Ishikawa (cell line): Measurements from ENCODE around the gene ZMAT3.

Experiments used
- CEBPB ChIP-seq: IDR thresholded peaks from 2 replicates; pipeline ENCODE4 v1.6.1; 2012
- CREB1 ChIP-seq: IDR thresholded peaks from 2 replicates; pipeline ENCODE4 v1.6.1; 2012; ENCODE audit warnings: low read depth
- EGR1 ChIP-seq: IDR thresholded peaks from 2 replicates; pipeline ENCODE4 v1.6.1; 2012
- EP300 ChIP-seq: IDR thresholded peaks from 2 replicates; pipeline ENCODE4 v1.6.1; 2012; ENCODE audit warnings: borderline replicate concordance
- FOXM1 ChIP-seq: IDR thresholded peaks from 2 replicates; pipeline ENCODE4 v1.6.1; 2012; ENCODE audit warnings: low read depth, borderline replicate concordance
- MAX ChIP-seq: IDR thresholded peaks from 2 replicates; pipeline ENCODE4 v1.6.1; 2012
- NFIC ChIP-seq: IDR thresholded peaks from 2 replicates; pipeline ENCODE4 v1.6.1; 2012
- RAD21 ChIP-seq: IDR thresholded peaks from 2 replicates; pipeline ENCODE4 v1.6.1; 2012; ENCODE audit warnings: low read depth
- REST ChIP-seq: IDR thresholded peaks from 2 replicates; pipeline ENCODE4 v1.6.1; 2012; ENCODE audit warnings: low read depth, mild to moderate bottlenecking
- TAF1 ChIP-seq: IDR thresholded peaks from 2 replicates; pipeline ENCODE4 v1.6.1; 2012; ENCODE audit warnings: low read depth, mild to moderate bottlenecking
- TCF12 ChIP-seq: IDR thresholded peaks from 2 replicates; pipeline ENCODE4 v1.6.1; 2012; ENCODE audit warnings: low read depth
- TEAD4 ChIP-seq: IDR thresholded peaks from 2 replicates; pipeline ENCODE4 v1.6.1; 2012
- USF1 ChIP-seq: IDR thresholded peaks from 2 replicates; pipeline ENCODE4 v1.6.1; 2012
- YY1 ChIP-seq: IDR thresholded peaks from 2 replicates; pipeline ENCODE4 v1.6.1; 2012; ENCODE audit warnings: low read depth
- ZBTB7A ChIP-seq: IDR thresholded peaks from 2 replicates; pipeline ENCODE4 v1.6.1; 2012; ENCODE audit warnings: low read depth

The ZMAT3 gene

GRCh38 chr3:179068779-179069530 is 2.7 kb downstream of the ZMAT3 start:
- TF ChIP-seq RAD21 (peak; percentile 56), TAF1 (no peak)

GRCh38 chr3:179067839-179068238 is 3.8 kb downstream of the ZMAT3 start:
- no peak for TF ChIP-seq EP300
- peak; percentile 46 for TF ChIP-seq NFIC

GRCh38 chr3:179067291-179067690 is 4.3 kb downstream of the ZMAT3 start:
- TF ChIP-seq CREB1: no peak
- TF ChIP-seq ZBTB7A: no peak
- TF ChIP-seq EP300: no peak
- no peak for TF ChIP-seq CEBPB
- no peak for TF ChIP-seq RAD21
- no peak for TF ChIP-seq FOXM1
- no peak for TF ChIP-seq TEAD4
- TF ChIP-seq MAX: no peak
- no peak for TF ChIP-seq REST
- TF ChIP-seq USF1: no peak
- TF ChIP-seq NFIC: no peak
- no peak for TF ChIP-seq TAF1
- TF ChIP-seq EGR1: no peak
- no peak for TF ChIP-seq YY1
- no peak for TF ChIP-seq TCF12

- TF ChIP-seq NFIC (no peak), TCF12 (no peak), USF1 (no peak), REST (no peak), CEBPB (no peak), RAD21 (no peak), CREB1 (no peak), ZBTB7A (no peak), TAF1 (no peak), EP300 (no peak), EGR1 (no peak), TEAD4 (no peak), FOXM1 (no peak), MAX (no peak), YY1 (no peak)
Observed at GRCh38 chr3:179063945-179064560, 7.6 kb downstream of the ZMAT3 start.

GRCh38 chr3:179056326-179056725 is 15.3 kb downstream of the ZMAT3 start:
- TF ChIP-seq TCF12 (no peak), REST (no peak), TAF1 (no peak), CEBPB (no peak), EGR1 (no peak), TEAD4 (no peak)
